Subcutaneous adipose tissue (tissue), 4 donors: ENCODE results near the gene ESF1. TPM values are rescaled to one million over a fixed set of nuclear protein-coding genes. Genes with fewer than 3 reads are reported as not detected.

Experiments
- CTCF ChIP-seq: fragments of 450-650 bp; IDR thresholded peaks from one replicate; pipeline ENCODE4 v1.5.1; 2016; ENCODE audit warnings: low read depth, mild to moderate bottlenecking, control low read depth, antibody characterized with exemption, moderate library complexity
- total RNA-seq, 4 donors: library from RNA; depleted of rRNA; stranded (reverse); fragments of >200 nt; gene quantifications; one replicate each; pipeline ENCODE4 v1.1.0, GENCODE V29; 2016

ESF1 gene
- total RNA-seq, 4 donors from 2014 or later: 13.0 to 26.7 (median 16.6) TPM

GRCh38 chr20:13739731-13740649 is 44.7 kb downstream of the ESF1 start:
- no peak for TF ChIP-seq CTCF

GRCh38 chr20:13736436-13737191 is 48.1 kb downstream of the ESF1 start:
- TF ChIP-seq CTCF: no peak

GRCh38 chr20:13735826-13736225 is 48.9 kb downstream of the ESF1 start:
- TF ChIP-seq CTCF: no peak

GRCh38 chr20:13723011-13723410 is 61.7 kb downstream of the ESF1 start:
- TF ChIP-seq CTCF: no peak

- no peak for TF ChIP-seq CTCF
These were observed 66.5 kb downstream of the ESF1 start for GRCh38 chr20:13718171-13718570.

GRCh38 chr20:13717631-13718044 is 67.1 kb downstream of the ESF1 start:
- no peak for TF ChIP-seq CTCF

- TF ChIP-seq CTCF: no peak
These were observed 69.5 kb downstream of the ESF1 start for GRCh38 chr20:13715171-13715570.
